H1 (cell line): ENCODE data around the gene GAREM2. TPM values are rescaled to one million over a fixed set of nuclear protein-coding genes. Genes with fewer than 3 reads are reported as not detected.

ENCODE experiments used
- CTCF ChIA-PET: fragments of 300-600 bp; sonication (Branson Sonifier 250); formaldehyde crosslinking; loops from one replicate; lab custom pipeline; 2021; ENCODE audit not compliant: partially characterized antibody; lab: Charles Lee
- POLR2A ChIA-PET: fragments of 300-600 bp; sonication (Branson Sonifier 250); formaldehyde crosslinking; loops from one replicate; lab custom pipeline; 2021; ENCODE audit warnings: inconsistent platforms; ENCODE audit not compliant: partially characterized antibody; lab: Charles Lee
- DNase-seq, 2 experiments: peaks; one replicate each; pipeline versions ENCODE4 v3.0.0 to v3.0.0-alpha.2; 2010 to 2022; ENCODE audit warnings: low spot score in 2 of 2, low read depth in 1 of 2, mixed read lengths in 1 of 2
- FAIRE-seq: peaks from 2 replicates; lab custom pipeline; 2011; peaks lifted over from hg19 to GRCh38; lab: Jason Lieb, UNC
- H2AFZ ChIP-seq: 2 replicates; pipeline ENCODE4 v1.8.1; 2012; ENCODE audit warnings: low read length, inconsistent platforms
- H2AK5ac ChIP-seq: 2 replicates; pipeline ENCODE4 v1.6.1; 2013; ENCODE audit warnings: low read depth, low read length
- H2BK120ac ChIP-seq: replicated peaks from 2 replicates; pipeline ENCODE3; 2013; ENCODE audit warnings: low read depth, low read length, inconsistent platforms
- H2BK12ac ChIP-seq: 2 replicates; pipeline ENCODE4 v1.6.1; 2013; ENCODE audit warnings: low read depth, low read length
- H2BK15ac ChIP-seq: 2 replicates; pipeline ENCODE4 v1.6.1; 2013; ENCODE audit warnings: low read length
- H2BK20ac ChIP-seq: 2 replicates; pipeline ENCODE4 v1.6.1; 2013; ENCODE audit warnings: low read length
- H2BK5ac ChIP-seq: 2 replicates; pipeline ENCODE4 v1.6.1; 2013; ENCODE audit warnings: low read depth, low read length
- H3K14ac ChIP-seq: 2 replicates; pipeline ENCODE4 v1.6.1; 2013; ENCODE audit warnings: inconsistent platforms; ENCODE audit not compliant: insufficient read length
- H3K18ac ChIP-seq: 2 replicates; pipeline ENCODE4 v1.6.1; 2013; ENCODE audit warnings: low read length; ENCODE audit errors: extremely low read depth
- H3K23ac ChIP-seq: 2 replicates; pipeline ENCODE4 v1.6.1; 2013; ENCODE audit warnings: inconsistent platforms; ENCODE audit not compliant: insufficient read length
- H3K23me2 ChIP-seq: 2 replicates; pipeline ENCODE4 v1.6.1; 2013; ENCODE audit warnings: low read depth, low read length
- H3K27ac ChIP-seq: 2 replicates; pipeline ENCODE4 v1.6.1; 2011; ENCODE audit warnings: low read depth, low read length, inconsistent platforms
- H3K27me3 ChIP-seq, 4 experiments: replicated peaks in 1 of 4; 1 replicate in 1 of 4; 2 replicates in 3 of 4; pipeline versions ENCODE4 v1.6.1 to v1.8.1; 2011 to 2013; ENCODE audit warnings: low read length in 3 of 4, mild to moderate bottlenecking in 3 of 4, inconsistent platforms in 2 of 4, mixed read lengths in 2 of 4, moderate library complexity in 1 of 4; ENCODE audit not compliant: control insufficient read depth in 3 of 4, insufficient read depth in 3 of 4; ENCODE audit errors: extremely low read depth in 1 of 4
- H3K36me3 ChIP-seq, 4 experiments: 2 replicates each; pipeline versions ENCODE4 v1.6.1 to v1.8.1; 2011 to 2013; ENCODE audit warnings: mild to moderate bottlenecking in 4 of 4, low read length in 3 of 4, moderate library complexity in 2 of 4, control low read depth in 1 of 4, inconsistent platforms in 1 of 4; ENCODE audit not compliant: insufficient read depth in 4 of 4, control insufficient read depth in 2 of 4
- H3K4ac ChIP-seq: replicated peaks from 2 replicates; pipeline ENCODE3; 2013; ENCODE audit warnings: low read length, low read depth, mixed read lengths, inconsistent platforms; ENCODE audit not compliant: insufficient read length
- H3K4me1 ChIP-seq, 4 experiments: replicated peaks in 1 of 4; 1 replicate in 1 of 4; 2 replicates in 3 of 4; pipeline versions ENCODE4 v1.6.1 to v1.8.1; 2011 to 2013; ENCODE audit warnings: low read length in 3 of 4, inconsistent platforms in 2 of 4, mixed read lengths in 1 of 4; ENCODE audit not compliant: insufficient read depth in 4 of 4, control insufficient read depth in 3 of 4
- H3K4me2 ChIP-seq, 2 experiments: 2 replicates each; pipeline versions ENCODE4 v1.6.1 to v1.8.1; 2011 to 2013; ENCODE audit warnings: low read depth in 2 of 2, low read length in 2 of 2, control low read depth in 1 of 2, inconsistent platforms in 1 of 2, mild to moderate bottlenecking in 1 of 2; ENCODE audit not compliant: insufficient read depth in 1 of 2
- H3K4me3 ChIP-seq, 4 experiments: fragments of 200-600, 300-600 bp in 1 of 4; sonication (generic), shearing (Covaris generic), sonication (Bioruptor Twin) in 1 of 4; 2 replicates each; pipeline versions ENCODE4 v1.5.1 to v1.8.1; 2011 to 2016; ENCODE audit warnings: low read length in 4 of 4, low read depth in 3 of 4, control low read depth in 2 of 4, inconsistent platforms in 2 of 4, mild to moderate bottlenecking in 2 of 4, mixed read lengths in 1 of 4, moderate library complexity in 1 of 4; ENCODE audit not compliant: insufficient read depth in 2 of 4; ENCODE audit errors: extremely low read depth in 1 of 4
- H3K56ac ChIP-seq: replicated peaks from 2 replicates; pipeline ENCODE3; 2013; ENCODE audit warnings: low read depth, mild to moderate bottlenecking, mixed read lengths, low read length, inconsistent platforms; ENCODE audit not compliant: insufficient read length
- H3K79me1 ChIP-seq: 2 replicates; pipeline ENCODE4 v1.6.1; 2013; ENCODE audit warnings: low read depth, low read length, control low read depth
- H3K79me2 ChIP-seq, 2 experiments: 2 replicates each; pipeline versions ENCODE4 v1.6.1 to v1.8.1; 2012 to 2013; ENCODE audit warnings: low read length in 2 of 2, mild to moderate bottlenecking in 2 of 2, inconsistent platforms in 1 of 2; ENCODE audit not compliant: insufficient read depth in 2 of 2, control insufficient read depth in 1 of 2
- H3K9ac ChIP-seq, 4 experiments: replicated peaks in 1 of 4; 1 replicate in 1 of 4; 2 replicates in 3 of 4; pipeline versions ENCODE4 v1.6.1 to v1.8.1; 2011 to 2013; ENCODE audit warnings: low read depth in 3 of 4, low read length in 3 of 4, control low read depth in 2 of 4, mild to moderate bottlenecking in 2 of 4, moderate library complexity in 2 of 4, inconsistent platforms in 1 of 4; ENCODE audit errors: extremely low read depth in 1 of 4
- H3K9me3 ChIP-seq, 2 experiments: 2 replicates each; pipeline versions ENCODE4 v1.6.1 to v1.8.1; 2012 to 2013; ENCODE audit warnings: mild to moderate bottlenecking in 2 of 2, moderate library complexity in 2 of 2, control low read depth in 1 of 2, inconsistent platforms in 1 of 2, low read depth in 1 of 2, low read length in 1 of 2, mixed read lengths in 1 of 2; ENCODE audit not compliant: insufficient read depth in 2 of 2
- H4K20me1 ChIP-seq, 2 experiments: replicated peaks in 1 of 2; 2 replicates each; pipeline versions ENCODE3 to v1.8.1; 2011 to 2013; ENCODE audit warnings: inconsistent platforms in 2 of 2, low read length in 2 of 2, mild to moderate bottlenecking in 1 of 2; ENCODE audit not compliant: insufficient read depth in 2 of 2, control insufficient read depth in 1 of 2
- H4K5ac ChIP-seq: 2 replicates; pipeline ENCODE4 v1.6.1; 2013; ENCODE audit warnings: low read length, low read depth, mixed read lengths, inconsistent platforms; ENCODE audit not compliant: insufficient read length
- H4K8ac ChIP-seq: 2 replicates; pipeline ENCODE4 v1.8.0; 2013; ENCODE audit warnings: mild to moderate bottlenecking, moderate library complexity, low read length, inconsistent platforms; ENCODE audit not compliant: insufficient read depth; ENCODE audit errors: extremely low read depth
- H4K91ac ChIP-seq: replicated peaks from 2 replicates; pipeline ENCODE3; 2013; ENCODE audit warnings: low read length, mixed read lengths, inconsistent platforms; ENCODE audit not compliant: insufficient read length
- CBX5 ChIP-seq: fragments of 300-800, 300-1000 bp; sonication (generic); IDR thresholded peaks from 2 replicates; pipeline ENCODE4 v1.7.1; 2016; ENCODE audit warnings: antibody characterized with exemption, low read length, low read depth
- CEBPB ChIP-seq: IDR thresholded peaks from 2 replicates; pipeline ENCODE4 v1.6.1; 2012; ENCODE audit warnings: low read depth, low read length
- GABPA ChIP-seq: IDR thresholded peaks from 2 replicates; pipeline ENCODE4 v1.6.1; 2011; ENCODE audit warnings: mild to moderate bottlenecking, low read length, moderate library complexity, borderline replicate concordance; ENCODE audit not compliant: insufficient read depth
- JUN ChIP-seq: IDR thresholded peaks from 2 replicates; pipeline ENCODE4 v1.6.1; 2011; ENCODE audit warnings: low read depth, mild to moderate bottlenecking, improper control_type of control experiment, low read length
- KDM4A ChIP-seq: IDR thresholded peaks from one replicate; pipeline ENCODE4 v1.7.1; 2012; ENCODE audit warnings: low read depth, mild to moderate bottlenecking, moderate library complexity, low read length, inconsistent platforms; ENCODE audit not compliant: severe bottlenecking
- NRF1 ChIP-seq: IDR thresholded peaks from 2 replicates; pipeline ENCODE4 v1.6.1; 2011; ENCODE audit warnings: mild to moderate bottlenecking, low read depth, low read length, improper control_type of control experiment
- PHF8 ChIP-seq: fragments of 200-600 bp; sonication (generic); conservative IDR thresholded peaks from 2 replicates; pipeline ENCODE4 v1.7.1; 2012; ENCODE audit warnings: low read depth, mild to moderate bottlenecking, inconsistent platforms, low read length, moderate library complexity
- RXRA ChIP-seq: IDR thresholded peaks from 2 replicates; pipeline ENCODE4 v1.6.1; 2011; ENCODE audit warnings: low read depth, mild to moderate bottlenecking, low read length, moderate library complexity; ENCODE audit not compliant: insufficient read depth
- TAF1 ChIP-seq: IDR thresholded peaks from 2 replicates; pipeline ENCODE4 v1.6.1; 2011; ENCODE audit warnings: mild to moderate bottlenecking, low read depth, low read length
- TAF7 ChIP-seq: optimal IDR thresholded peaks from 2 replicates; pipeline ENCODE3; 2011; ENCODE audit warnings: low read depth, mild to moderate bottlenecking, inconsistent platforms, low read length, moderate library complexity, borderline replicate concordance
- ZNF274 ChIP-seq: IDR thresholded peaks from 2 replicates; pipeline ENCODE4 v1.7.0; 2012; ENCODE audit warnings: low read length, borderline replicate concordance; ENCODE audit errors: extremely low read depth
- WGBS, 2 experiments: shearing (Covaris generic) in 1 of 2; methylation state at CpG; one replicate each; pipeline versions ENCODE4 v1.1.6 to v1.1.7; 2013 to 2015; ENCODE audit warnings: low lambda C conversion rate in 2 of 2, mixed read lengths in 2 of 2, inconsistent platforms in 1 of 2, low coverage in 1 of 2, missing lambda C conversion rate in 1 of 2; ENCODE audit not compliant: insufficient replicate concordance in 2 of 2, insufficient coverage in 1 of 2, insufficient read length in 1 of 2; ENCODE audit errors: extremely low coverage in 1 of 2, missing lambda C conversion rate in 1 of 2; 5-methylcytosine and 5-hydroxymethylcytosine counted together
- polyA plus RNA-seq, 7 experiments: library from polyadenylated mRNA; depleted of rRNA in 3 of 7; stranded (reverse) in 5 of 7; unstranded in 2 of 7; fragments of >200 nt in 5 of 7; fragments of 200-250 nt in 2 of 7; gene quantifications; 1 replicate in 5 of 7; 2 replicates in 1 of 7; 4 replicates in 1 of 7; pipeline versions ENCODE4 v1.2.1 to v1.2.3, GENCODE V29; 2011 to 2013; ENCODE audit warnings: missing spikeins in 2 of 7, mixed read lengths in 2 of 7
- total RNA-seq: library from RNA; stranded (reverse); fragmentation: NEBNext Ultra II Directional; extraction: Animal tissue kit (Norgen Biotek cat#: 25700); gene quantifications from 2 replicates; pipeline ENCODE4 v1.2.1, GENCODE V29; 2021

The GAREM2 gene
- total and polyA plus RNA-seq, 2 of the 8 experiments (the other 6 are each of a cell fraction or from before 2014, with no cell fraction given), result 19.9 TPM

DNA sequence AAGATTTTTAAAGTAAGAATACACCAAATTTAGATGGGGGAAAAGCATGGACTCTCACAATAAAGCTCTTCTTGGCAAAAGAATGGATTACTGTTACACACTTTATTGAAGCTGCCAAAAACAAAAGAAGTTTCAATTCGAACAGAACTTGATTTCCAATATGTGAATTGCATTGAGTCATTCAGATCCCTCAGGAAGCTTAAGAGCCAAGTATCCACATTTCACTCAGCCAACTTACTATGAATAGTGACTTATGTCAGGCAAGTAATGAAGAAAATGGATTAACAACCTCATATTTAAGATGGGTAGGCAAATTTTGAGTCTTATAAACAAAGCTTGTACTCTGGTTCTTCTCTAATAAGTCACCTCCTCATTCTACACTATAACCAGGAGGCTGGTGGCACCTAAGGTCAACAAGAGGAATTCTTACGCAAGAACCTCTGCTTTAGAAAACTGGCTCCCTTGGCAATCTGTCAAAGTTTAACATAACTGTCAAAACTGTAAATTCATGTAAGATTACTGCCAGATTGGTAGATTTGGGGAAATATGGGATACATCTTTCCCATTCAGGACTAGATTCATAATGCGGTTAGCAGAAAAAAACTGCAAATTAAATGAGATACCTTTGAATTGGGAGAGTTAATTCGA, 65.5 kb downstream of the GAREM2 start:
- Histone ChIP-seq H2BK15ac (no peak overlapping the region), H3K4me1 (peaks cover 0 to 2% (median 0%) of the 10 kb centered on the region in 4 experiments; a peak in 1 of 7 replicates), H3K79me2 (peaks cover 0 to 42% of the 10 kb centered on the region in 2 experiments; a peak in 3 of 4 replicates), H4K91ac (no peak overlapping the region), H3K27me3 (no peaks in the 10 kb centered on the region), H2AFZ (no peak overlapping the region), H3K4me2 (no peak overlapping the region), H3K23me2 (peaks cover 2% of the 10 kb centered on the region; the same call in 1 of the 2 replicates), H3K4me3 (no peak overlapping the region), H3K79me1 (no peaks in the 10 kb centered on the region; the same call in 1 of the 2 replicates), H4K20me1 (peaks cover 0 to 2% of the 10 kb centered on the region in 2 experiments), H2BK20ac (no peak overlapping the region), H4K5ac (no peak overlapping the region), H3K9me3 (no peaks in the 10 kb centered on the region), H3K56ac (no peak overlapping the region), H3K23ac (no peak overlapping the region), H3K18ac (no peak overlapping the region), H2BK5ac (no peak overlapping the region), H3K27ac (no peak overlapping the region), H3K9ac (no peak overlapping the region), H3K14ac (no peak overlapping the region), H4K8ac (no peak overlapping the region), H2AK5ac (no peak overlapping the region), H2BK120ac (no peak overlapping the region), H3K36me3 (peaks cover 6 to 47% (median 28%) of the 10 kb centered on the region in 4 experiments), H3K4ac (no peak overlapping the region), H2BK12ac (no peak overlapping the region)
- ChIA-PET CTCF (interaction anchor here (0.6 to 1.1 kb wide), 5 partner anchors 32 to 277 kb away, joined by 3 to 4 read pairs (median 3); no protein-coding TSS in a partner anchor), POLR2A (interaction anchor here (0.9 kb wide), 1 partner anchor 9 kb away, joined by 4 read pairs; no protein-coding TSS in a partner anchor)
- no peak for FAIRE-seq
- 92% methylated on average over 4 of the region's 4 CpGs; no CpG with 5 or more reads in 1 of the 2 experiments for WGBS, 2 experiments
- DNase-seq, result no peak
- TF ChIP-seq CEBPB (no peak), TAF1 (no peak), NRF1 (no peak), ZNF274 (no peak), RXRA (no peak), CBX5 (no peak), TAF7 (no peak), KDM4A (no peak), JUN (no peak), GABPA (no peak), PHF8 (no peak)
